ENCODE data around the gene CMSS1. TPM values are rescaled to one million over a fixed set of nuclear protein-coding genes. Genes with fewer than 3 reads are reported as not detected.

The CMSS1 gene
- total and polyA plus RNA-seq, 8 donors = 2.7 to 33.3 (median 22.1) TPM

DNA sequence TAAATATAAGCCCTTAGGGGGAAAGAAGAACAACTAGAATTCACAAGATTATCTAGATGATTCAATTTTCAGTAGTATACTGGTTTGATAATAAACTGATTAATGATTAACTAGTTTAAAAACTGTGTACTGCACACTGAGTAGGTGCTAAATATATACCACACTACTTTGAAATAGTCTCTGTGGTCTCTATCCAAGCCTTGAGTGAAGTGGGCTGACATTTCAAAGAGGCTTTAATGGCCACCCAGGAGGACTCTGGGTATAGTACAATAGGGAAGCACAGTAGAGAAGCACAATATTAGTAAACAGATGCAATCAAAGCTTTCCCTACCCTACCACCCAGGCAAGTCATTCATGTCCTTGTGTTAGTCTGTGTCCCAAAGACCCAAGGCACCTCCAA, 249.9 kb downstream of the CMSS1 start:
- intact Hi-C loops (cut with DNase I; ENCODE audit: low total_unique reads) = loop anchor here (10.0 kb wide), 1 partner anchor 187 kb away; no protein-coding TSS in a partner anchor
- H3K4me3 ChIP-seq = no peak overlapping the region
- TF ChIP-seq, protein P1, sequence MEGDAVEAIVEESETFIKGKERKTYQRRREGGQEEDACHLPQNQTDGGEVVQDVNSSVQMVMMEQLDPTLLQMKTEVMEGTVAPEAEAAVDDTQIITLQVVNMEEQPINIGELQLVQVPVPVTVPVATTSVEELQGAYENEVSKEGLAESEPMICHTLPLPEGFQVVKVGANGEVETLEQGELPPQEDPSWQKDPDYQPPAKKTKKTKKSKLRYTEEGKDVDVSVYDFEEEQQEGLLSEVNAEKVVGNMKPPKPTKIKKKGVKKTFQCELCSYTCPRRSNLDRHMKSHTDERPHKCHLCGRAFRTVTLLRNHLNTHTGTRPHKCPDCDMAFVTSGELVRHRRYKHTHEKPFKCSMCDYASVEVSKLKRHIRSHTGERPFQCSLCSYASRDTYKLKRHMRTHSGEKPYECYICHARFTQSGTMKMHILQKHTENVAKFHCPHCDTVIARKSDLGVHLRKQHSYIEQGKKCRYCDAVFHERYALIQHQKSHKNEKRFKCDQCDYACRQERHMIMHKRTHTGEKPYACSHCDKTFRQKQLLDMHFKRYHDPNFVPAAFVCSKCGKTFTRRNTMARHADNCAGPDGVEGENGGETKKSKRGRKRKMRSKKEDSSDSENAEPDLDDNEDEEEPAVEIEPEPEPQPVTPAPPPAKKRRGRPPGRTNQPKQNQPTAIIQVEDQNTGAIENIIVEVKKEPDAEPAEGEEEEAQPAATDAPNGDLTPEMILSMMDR (IDR thresholded peaks at IDR 0.05) = no peak
- TF ChIP-seq EP300 (IDR thresholded peaks at IDR 0.05) (no peak), POLR2AphosphoS5 (IDR thresholded peaks at IDR 0.05) (no peak), POLR2A (IDR thresholded peaks at IDR 0.05) (no peak)
- no peak for DNase-seq
- H3K27me3 ChIP-seq = no peaks in the 10 kb centered on the region
- peaks cover 3 to 40% (median 6%) of the 10 kb centered on the region in 4 donors for H3K4me1 ChIP-seq
- H3K9me3 ChIP-seq = no peaks in the 10 kb centered on the region
- H3K27ac ChIP-seq = no peak overlapping the region
- no peaks in the 10 kb centered on the region for H3K36me3 ChIP-seq

DNA sequence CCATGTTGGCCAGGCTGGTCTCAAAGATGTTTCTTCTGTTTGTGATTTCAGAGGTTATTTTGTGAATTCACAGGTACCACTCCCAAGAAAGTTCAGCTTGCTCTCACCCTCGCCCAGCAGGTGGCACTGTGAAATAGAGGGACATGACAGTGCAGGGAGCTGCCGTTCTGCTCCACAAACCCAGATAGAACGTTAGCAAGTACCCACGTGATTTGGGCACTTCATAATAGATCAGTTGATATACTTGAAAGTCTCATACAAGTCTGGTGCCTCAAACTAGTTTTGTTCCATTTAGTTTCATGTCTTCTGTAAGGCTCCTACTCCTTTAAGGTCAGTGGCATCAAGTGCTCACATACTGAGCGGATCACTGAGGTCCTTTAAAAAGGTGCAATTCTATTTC, 251.2 kb downstream of the CMSS1 start:
- TF ChIP-seq POLR2AphosphoS5 (IDR thresholded peaks at IDR 0.05) (peak in 1 of 3 donors; percentile 62), POLR2A (IDR thresholded peaks at IDR 0.05) (no peak), EP300 (IDR thresholded peaks at IDR 0.05) (no peak)
- TF ChIP-seq, protein P1 (IDR thresholded peaks at IDR 0.05) = peak in 5 of 7 experiments; percentile 63 to 83 (median 72)
- Histone ChIP-seq H3K9me3 (no peaks in the 10 kb centered on the region), H3K4me1 (peaks cover 5 to 53% (median 10%) of the 10 kb centered on the region in 4 donors), H3K4me3 (no peak overlapping the region), H3K27ac (peak overlapping the region in 2 of 5 donors; percentile 3 to 30), H3K27me3 (no peaks in the 10 kb centered on the region), H3K36me3 (no peaks in the 10 kb centered on the region)
- intact Hi-C loops (cut with DNase I; ENCODE audit: low total_unique reads) = loop anchor here (10.0 kb wide), 1 partner anchor 186 kb away; no protein-coding TSS in a partner anchor
- peak; percentile 80 to 89 for DNase-seq
- 8 to 25% (median 22%) methylated on average over 5 of the region's 5 CpGs for WGBS, 5 donors

- no peak for TF ChIP-seq EP300 (IDR thresholded peaks at IDR 0.05)
- TF ChIP-seq, protein P1 (IDR thresholded peaks at IDR 0.05) = no peak
- TF ChIP-seq POLR2A (IDR thresholded peaks at IDR 0.05) = no peak
- no peak for TF ChIP-seq POLR2AphosphoS5 (IDR thresholded peaks at IDR 0.05)
- Histone ChIP-seq H3K9me3 (no peaks in the 10 kb centered on the region), H3K27ac (peak overlapping the region in 2 of 5 donors; percentile 3 to 30), H3K36me3 (no peaks in the 10 kb centered on the region), H3K4me3 (no peak overlapping the region), H3K27me3 (no peaks in the 10 kb centered on the region), H3K4me1 (peaks cover 5 to 57% (median 13%) of the 10 kb centered on the region in 4 donors)
- 85 to 91% (median 87%) methylated on average over 3 of the region's 3 CpGs for WGBS, 5 donors
- intact Hi-C loops (cut with DNase I; ENCODE audit: low total_unique reads) = loop anchor here (10.0 kb wide), 1 partner anchor 185 kb away; no protein-coding TSS in a partner anchor
- no peak for DNase-seq
Observed at GRCh38 chr3:100069472-100069871, 251.8 kb downstream of the CMSS1 start.

DNA sequence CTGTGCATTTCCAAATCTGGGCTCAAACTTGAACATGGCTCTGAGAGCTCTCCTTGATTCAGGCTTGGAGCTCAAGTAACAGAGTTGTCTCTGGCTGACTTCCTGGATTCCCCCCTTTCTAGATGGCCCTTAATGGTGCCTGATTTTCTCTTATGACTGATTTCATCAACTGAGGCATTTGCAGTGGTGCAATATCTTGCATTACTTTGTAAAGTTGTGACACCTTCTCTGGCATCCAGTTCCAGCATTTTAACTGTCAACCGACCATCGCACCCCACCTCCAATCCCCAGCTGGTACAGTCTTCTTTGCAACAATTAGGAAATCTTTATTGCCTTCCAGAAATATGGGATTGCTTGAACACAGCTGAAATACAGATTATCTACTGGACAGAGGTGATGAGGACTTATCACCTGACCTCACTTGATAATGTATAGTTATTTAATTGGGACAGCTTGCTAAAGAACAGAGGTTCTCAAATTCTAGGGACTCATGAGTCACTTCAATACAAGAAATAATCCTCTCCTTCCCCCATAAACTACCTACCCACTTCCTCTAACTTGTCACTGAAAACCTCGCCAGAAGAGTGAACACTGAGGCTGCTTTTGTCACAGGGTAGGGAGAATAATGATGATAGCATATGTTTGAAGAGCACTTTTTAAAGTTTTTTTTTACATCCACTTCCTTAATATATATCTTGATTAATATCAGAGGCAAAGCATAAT, 254.8 kb downstream of the CMSS1 start:
- Histone ChIP-seq H3K4me1 (peaks cover 19 to 71% (median 29%) of the 10 kb centered on the region in 4 donors), H3K9me3 (no peaks in the 10 kb centered on the region), H3K27me3 (no peaks in the 10 kb centered on the region), H3K4me3 (no peak overlapping the region), H3K27ac (peak overlapping the region in 2 of 5 donors; percentile 45 to 72), H3K36me3 (no peaks in the 10 kb centered on the region)
- TF ChIP-seq EP300 (IDR thresholded peaks at IDR 0.05) (no peak), POLR2AphosphoS5 (IDR thresholded peaks at IDR 0.05) (no peak), POLR2A (IDR thresholded peaks at IDR 0.05) (no peak)
- TF ChIP-seq, protein P1 (IDR thresholded peaks at IDR 0.05) = no peak
- DNase-seq = no peak
- intact Hi-C loops (cut with DNase I; ENCODE audit: low total_unique reads) = loop anchor here (10.0 kb wide), 1 partner anchor 238 kb away; no protein-coding TSS in a partner anchor
- WGBS, 5 donors = 86 to 94% (median 90%) methylated on average over 3 of the region's 3 CpGs
